Fibroblast of lung (primary cell): ENCODE measurements around the gene AFAP1L2.

ENCODE experiments used
- CTCF ChIP-seq, 2 donors: IDR thresholded peaks in 1 of 2; conservative IDR thresholded peaks in 1 of 2; 1 replicate in 1 of 2; 2 replicates in 1 of 2; pipeline ENCODE4 v1.5.1; 2011 to 2012; ENCODE audit warnings: low read length in 2 of 2, control low read depth in 1 of 2, inconsistent platforms in 1 of 2, low read depth in 1 of 2, mild to moderate bottlenecking in 1 of 2
- EZH2 ChIP-seq: IDR thresholded peaks from 2 replicates; pipeline ENCODE4 v1.5.1; 2012; ENCODE audit warnings: low read length, control low read depth, mild to moderate bottlenecking; ENCODE audit errors: missing control alignments

- TF ChIP-seq CTCF (conservative IDR thresholded peaks at IDR 0.05 in 1 of 2, IDR thresholded peaks at IDR 0.05 in 1 of 2; ENCODE audit: low read depth in 1 of 2, low read length in 2 of 2) (no peak), EZH2 (no peak)
Observed at GRCh38 chr10:114278140-114278883, 126.0 kb downstream of the AFAP1L2 start.
